ENCODE results near the gene FAM186B.

FAM186B gene

GRCh38 chr12:49627752-49628360, 22.4 kb upstream of the FAM186B start:
- DNase-seq (ENCODE audit: low spot score), result no peak
- in situ Hi-C loops (cut with MboI; ENCODE audit: low pct_unique_long_range_greater_than_20kb, low sequenced_read_pairs, unreplicated experiment), result no loop called here
- TF ChIP-seq, protein P1, sequence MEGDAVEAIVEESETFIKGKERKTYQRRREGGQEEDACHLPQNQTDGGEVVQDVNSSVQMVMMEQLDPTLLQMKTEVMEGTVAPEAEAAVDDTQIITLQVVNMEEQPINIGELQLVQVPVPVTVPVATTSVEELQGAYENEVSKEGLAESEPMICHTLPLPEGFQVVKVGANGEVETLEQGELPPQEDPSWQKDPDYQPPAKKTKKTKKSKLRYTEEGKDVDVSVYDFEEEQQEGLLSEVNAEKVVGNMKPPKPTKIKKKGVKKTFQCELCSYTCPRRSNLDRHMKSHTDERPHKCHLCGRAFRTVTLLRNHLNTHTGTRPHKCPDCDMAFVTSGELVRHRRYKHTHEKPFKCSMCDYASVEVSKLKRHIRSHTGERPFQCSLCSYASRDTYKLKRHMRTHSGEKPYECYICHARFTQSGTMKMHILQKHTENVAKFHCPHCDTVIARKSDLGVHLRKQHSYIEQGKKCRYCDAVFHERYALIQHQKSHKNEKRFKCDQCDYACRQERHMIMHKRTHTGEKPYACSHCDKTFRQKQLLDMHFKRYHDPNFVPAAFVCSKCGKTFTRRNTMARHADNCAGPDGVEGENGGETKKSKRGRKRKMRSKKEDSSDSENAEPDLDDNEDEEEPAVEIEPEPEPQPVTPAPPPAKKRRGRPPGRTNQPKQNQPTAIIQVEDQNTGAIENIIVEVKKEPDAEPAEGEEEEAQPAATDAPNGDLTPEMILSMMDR (IDR thresholded peaks at IDR 0.05; ENCODE audit: extremely low read depth, insufficient read depth, missing control alignments), result no peak

- in situ Hi-C loops (cut with MboI; ENCODE audit: low pct_unique_long_range_greater_than_20kb, low sequenced_read_pairs, unreplicated experiment), result no loop called here
- TF ChIP-seq, protein P1 (IDR thresholded peaks at IDR 0.05; ENCODE audit: extremely low read depth, insufficient read depth, missing control alignments), result no peak
- no peak for DNase-seq (ENCODE audit: low spot score)
These were observed 21.4 kb upstream of the FAM186B start for GRCh38 chr12:49626836-49627235.

- peak; percentile 59 for DNase-seq (ENCODE audit: low spot score)
- TF ChIP-seq, protein P1 (IDR thresholded peaks at IDR 0.05; ENCODE audit: extremely low read depth, insufficient read depth, missing control alignments), result peak; percentile 40
- in situ Hi-C loops (cut with MboI; ENCODE audit: low pct_unique_long_range_greater_than_20kb, low sequenced_read_pairs, unreplicated experiment), result no loop called here
These were observed 20.9 kb upstream of the FAM186B start for GRCh38 chr12:49626169-49626835.

- in situ Hi-C loops (cut with MboI; ENCODE audit: low pct_unique_long_range_greater_than_20kb, low sequenced_read_pairs, unreplicated experiment), result no loop called here
- DNase-seq (ENCODE audit: low spot score), result no peak
These were observed 19.6 kb upstream of the FAM186B start for GRCh38 chr12:49624921-49625577.

DNA sequence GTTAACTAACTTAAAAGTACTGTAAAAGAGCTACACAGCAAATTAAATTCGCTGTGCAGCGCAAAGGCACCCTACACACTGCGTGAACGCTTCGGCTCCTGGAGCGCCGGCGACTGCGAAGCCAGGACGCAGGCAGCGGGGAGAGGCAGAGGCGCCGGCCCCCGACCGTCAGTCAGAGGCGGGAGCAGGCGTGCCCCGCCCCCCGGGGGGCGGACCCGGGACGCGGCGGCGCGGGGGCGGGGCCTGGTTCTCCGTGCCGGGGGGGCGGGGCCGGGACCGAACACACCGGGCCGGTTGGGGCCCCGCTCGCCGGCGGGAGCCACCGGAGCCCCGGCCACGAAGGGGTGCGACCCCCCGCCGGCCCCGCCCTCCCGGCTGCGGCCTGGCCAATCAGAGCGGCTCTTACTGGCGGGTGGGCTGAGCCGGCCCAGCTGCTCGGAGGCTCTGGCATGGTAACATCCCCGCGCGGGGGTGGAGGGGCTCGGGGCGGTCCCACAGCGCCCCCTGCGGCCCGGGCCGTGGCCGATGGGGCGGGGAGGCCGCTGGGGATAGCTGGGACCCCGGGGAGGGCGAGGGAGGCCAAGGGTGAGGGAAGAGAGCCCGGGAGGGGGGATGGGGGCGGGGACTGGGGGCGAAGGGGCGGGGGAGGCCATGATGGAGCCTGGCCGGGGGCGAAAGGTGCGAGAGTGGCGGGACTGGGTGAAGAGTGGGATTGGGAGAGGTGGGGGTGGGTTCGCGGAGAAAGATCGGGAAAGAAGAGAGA, 17.9 kb upstream of the FAM186B start, which contains the start of gene PRPF40B:
Gene PRPF40B (plus strand): TSS at position 420 of the 763 bp plus-strand sequence. CDS start 30 bp downstream, at position 450.
- TF ChIP-seq, protein P1 (IDR thresholded peaks at IDR 0.05; ENCODE audit: extremely low read depth, insufficient read depth, missing control alignments), result peak; percentile 78
- in situ Hi-C loops (cut with MboI; ENCODE audit: low pct_unique_long_range_greater_than_20kb, low sequenced_read_pairs, unreplicated experiment), result no loop called here
- DNase-seq (ENCODE audit: low spot score), result peak; percentile 98

More at GRCh38 chr12:49624921-49625577, 19.6 kb upstream of the FAM186B start:
- TF ChIP-seq, protein P1 (IDR thresholded peaks at IDR 0.05; ENCODE audit: extremely low read depth, insufficient read depth, missing control alignments), result no peak

DNA sequence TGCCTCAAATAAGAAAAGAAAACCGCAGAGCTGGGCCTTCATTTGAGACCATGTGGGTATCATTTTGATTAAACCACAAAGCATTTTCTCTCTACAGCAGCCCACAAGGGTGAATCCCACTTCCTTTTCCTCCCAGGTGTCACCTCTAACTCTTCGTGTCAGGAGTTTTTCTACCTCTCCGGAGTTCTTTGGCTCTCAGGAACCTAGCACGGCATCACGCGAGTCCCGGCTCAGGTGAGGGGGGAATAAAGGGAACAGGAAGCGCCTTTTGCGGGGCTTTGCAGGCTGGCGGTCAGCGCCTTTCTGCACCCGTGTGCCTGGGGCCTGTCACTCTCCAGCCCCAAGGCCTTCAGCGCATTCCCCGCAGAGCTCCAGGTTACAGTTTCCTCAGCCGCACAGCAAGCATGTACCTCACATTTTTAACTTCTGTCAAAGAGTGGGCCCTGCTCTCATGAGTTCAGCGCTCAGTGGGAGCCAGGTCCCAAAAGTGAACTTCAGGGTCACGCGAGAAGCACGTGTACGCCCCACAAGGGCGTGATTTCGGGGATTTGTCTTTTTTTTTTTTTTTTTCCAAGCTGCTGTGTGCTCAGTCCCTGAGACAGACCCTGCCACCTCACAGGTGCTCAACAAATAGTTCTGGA, 17.2 kb upstream of the FAM186B start:
- TF ChIP-seq, protein P1 (IDR thresholded peaks at IDR 0.05; ENCODE audit: extremely low read depth, insufficient read depth, missing control alignments), result no peak
- in situ Hi-C loops (cut with MboI; ENCODE audit: low pct_unique_long_range_greater_than_20kb, low sequenced_read_pairs, unreplicated experiment), result no loop called here
- peak; percentile 73 for DNase-seq (ENCODE audit: low spot score)

Data from GM13977 (cell line).